ENCODE results near the gene ADRB2.

DNA sequence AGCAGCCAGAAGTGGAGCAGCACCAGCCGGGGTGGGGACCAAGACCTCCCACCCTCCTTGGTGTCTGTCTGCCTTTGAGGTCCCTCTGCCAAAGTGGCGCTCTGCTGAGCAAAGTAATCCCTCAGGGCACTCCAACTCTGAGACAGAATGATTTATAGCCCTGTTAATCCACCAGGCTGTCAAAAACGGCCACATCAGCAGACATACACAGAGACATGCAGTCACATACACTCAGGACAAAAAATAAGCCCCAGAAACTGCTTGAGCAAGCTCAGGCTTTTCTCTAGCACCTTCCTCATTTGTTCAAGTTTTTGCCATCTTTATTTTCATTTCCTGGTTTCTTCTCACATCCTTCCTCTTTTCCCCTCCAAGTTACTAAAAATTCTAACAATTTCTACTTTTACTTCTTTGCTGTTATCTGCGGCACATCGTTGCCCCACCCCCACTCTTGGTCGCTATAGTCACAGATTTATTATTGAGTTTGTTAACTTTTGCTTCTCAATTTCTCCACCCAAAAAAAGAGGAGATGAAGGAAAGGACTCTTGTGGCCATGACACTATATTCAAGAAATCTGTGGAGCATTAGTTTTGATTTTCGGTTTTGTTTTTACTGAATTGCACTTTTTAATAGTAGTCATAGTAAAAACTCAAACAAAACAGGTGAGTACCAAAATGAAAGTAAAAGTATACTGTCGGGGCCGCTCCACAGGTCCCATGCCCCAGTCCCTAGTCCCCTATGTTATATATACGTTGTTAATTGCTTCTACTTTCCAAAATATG is 17.4 kb upstream of the ADRB2 start:
- no peak for TF ChIP-seq POLR2A (IDR thresholded peaks at IDR 0.05)
- TF ChIP-seq, protein P1, sequence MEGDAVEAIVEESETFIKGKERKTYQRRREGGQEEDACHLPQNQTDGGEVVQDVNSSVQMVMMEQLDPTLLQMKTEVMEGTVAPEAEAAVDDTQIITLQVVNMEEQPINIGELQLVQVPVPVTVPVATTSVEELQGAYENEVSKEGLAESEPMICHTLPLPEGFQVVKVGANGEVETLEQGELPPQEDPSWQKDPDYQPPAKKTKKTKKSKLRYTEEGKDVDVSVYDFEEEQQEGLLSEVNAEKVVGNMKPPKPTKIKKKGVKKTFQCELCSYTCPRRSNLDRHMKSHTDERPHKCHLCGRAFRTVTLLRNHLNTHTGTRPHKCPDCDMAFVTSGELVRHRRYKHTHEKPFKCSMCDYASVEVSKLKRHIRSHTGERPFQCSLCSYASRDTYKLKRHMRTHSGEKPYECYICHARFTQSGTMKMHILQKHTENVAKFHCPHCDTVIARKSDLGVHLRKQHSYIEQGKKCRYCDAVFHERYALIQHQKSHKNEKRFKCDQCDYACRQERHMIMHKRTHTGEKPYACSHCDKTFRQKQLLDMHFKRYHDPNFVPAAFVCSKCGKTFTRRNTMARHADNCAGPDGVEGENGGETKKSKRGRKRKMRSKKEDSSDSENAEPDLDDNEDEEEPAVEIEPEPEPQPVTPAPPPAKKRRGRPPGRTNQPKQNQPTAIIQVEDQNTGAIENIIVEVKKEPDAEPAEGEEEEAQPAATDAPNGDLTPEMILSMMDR (IDR thresholded peaks at IDR 0.05) = no peak

Data from heart left ventricle (tissue), 13 donors.